Body of pancreas (tissue), 4 donors: ENCODE measurements around the gene PRKAG2. TPM values are rescaled to one million over a fixed set of nuclear protein-coding genes. Genes with fewer than 3 reads are reported as not detected.

ENCODE experiments used
- ATAC-seq: fragments of 150-250 bp; one replicate; pipeline ENCODE4 v1.9.1; 2016
- DNase-seq, 4 donors: peaks; one replicate each; pipeline ENCODE4 v3.0.0-alpha.2; 2019
- H3K27ac ChIP-seq, 4 donors: fragments of 200-600 bp; sonication (generic); 1 replicate in 3 of 4; 2 replicates in 1 of 4; pipeline versions ENCODE4 v1.5.1 to v1.6.1; 2016 to 2019; ENCODE audit warnings: mild to moderate bottlenecking in 1 of 4, mixed read lengths in 1 of 4, moderate library complexity in 1 of 4
- H3K27me3 ChIP-seq, 2 donors: fragments of 200-600 bp; sonication (generic); one replicate each; pipeline ENCODE4 v1.6.0; 2016; ENCODE audit warnings: mild to moderate bottlenecking in 1 of 2
- H3K36me3 ChIP-seq, 2 donors: fragments of 200-600 bp; sonication (generic); replicated peaks in 1 of 2; 2 replicates each; pipeline ENCODE4 v1.5.1; 2016; ENCODE audit warnings: low read depth in 2 of 2; ENCODE audit not compliant: insufficient read depth in 1 of 2
- H3K4me1 ChIP-seq: fragments of 200-600 bp; sonication (generic); one replicate; pipeline ENCODE4 v1.6.0; 2016
- H3K4me3 ChIP-seq, 2 donors: fragments of 200-600 bp; sonication (generic); 1 replicate in 1 of 2; 2 replicates in 1 of 2; pipeline ENCODE4 v1.5.1; 2016 to 2019
- H3K9me3 ChIP-seq, 3 donors: fragments of 200-600 bp; sonication (generic); 1 replicate in 2 of 3; 2 replicates in 1 of 3; pipeline ENCODE4 v1.5.1; 2016
- CTCF ChIP-seq, 7 experiments: fragments of 450-650 bp in 4 of 7; fragments of 200-600 bp in 3 of 7; sonication (generic) in 3 of 7; IDR thresholded peaks; one replicate each; pipeline ENCODE4 v1.5.1; 2016 to 2019; ENCODE audit warnings: antibody characterized with exemption in 7 of 7
- POLR2A ChIP-seq, 3 donors: fragments of 450-650 bp; IDR thresholded peaks; one replicate each; pipeline ENCODE4 v1.6.1; 2016; ENCODE audit warnings: antibody characterized with exemption in 3 of 3, mild to moderate bottlenecking in 2 of 3
- WGBS, 2 donors: methylation state at CpG; one replicate each; pipeline ENCODE4 v1.1.5; 2017; 5-methylcytosine and 5-hydroxymethylcytosine counted together
- intact Hi-C: fragments of 100-400 bp; cut with DNase I; formaldehyde crosslinking; loops from one replicate; pipeline ENCODE4 v1.15.1; 2023
- total RNA-seq, 2 donors: library from RNA; depleted of rRNA; stranded (reverse); fragments of >200 nt; gene quantifications; one replicate each; pipeline ENCODE4 v1.1.0, GENCODE V29; 2016

Gene PRKAG2
- total RNA-seq, 2 donors from 2014 or later: 9.9 to 24.4 TPM

GRCh38 chr7:151924001-151924400 lies 47.1 kb upstream of the PRKAG2 start:
- 88 to 93% methylated on average over 7 to 9 of the region's 9 CpGs for WGBS, 2 donors
- intact Hi-C loops: no loop called here
- peak overlapping the region in 2 of 4 donors; percentile 66 to 82 for H3K27ac ChIP-seq
- H3K27me3 ChIP-seq: no peaks in the 10 kb centered on the region
- H3K4me3 ChIP-seq: no peak overlapping the region
- H3K9me3 ChIP-seq: no peaks in the 10 kb centered on the region
- peaks cover 51% of the 10 kb centered on the region for H3K4me1 ChIP-seq
- TF ChIP-seq POLR2A (IDR thresholded peaks at IDR 0.05): no peak
- no peak for TF ChIP-seq CTCF (IDR thresholded peaks at IDR 0.05)
- ATAC-seq (no peak), DNase-seq (no peak)
- H3K36me3 ChIP-seq: no peaks in the 10 kb centered on the region

GRCh38 chr7:151923097-151923876 lies 46.4 kb upstream of the PRKAG2 start:
- Histone ChIP-seq H3K9me3 (no peaks in the 10 kb centered on the region), H3K27me3 (no peaks in the 10 kb centered on the region), H3K36me3 (no peaks in the 10 kb centered on the region), H3K27ac (peak overlapping the region; percentile 45 to 82 (median 62)), H3K4me1 (peaks cover 54% of the 10 kb centered on the region), H3K4me3 (no peak overlapping the region)
- 35 to 42% methylated on average over 16 of the region's 16 CpGs for WGBS, 2 donors
- peak; percentile 69 for ATAC-seq
- TF ChIP-seq POLR2A (IDR thresholded peaks at IDR 0.05) (peak in 2 of 3 donors; percentile 20 to 49), CTCF (IDR thresholded peaks at IDR 0.05) (no peak)
- peak in 3 of 4 donors; percentile 38 to 79 (median 40) for DNase-seq
- intact Hi-C loops: no loop called here

- Histone ChIP-seq H3K27me3 (no peaks in the 10 kb centered on the region), H3K27ac (no peak overlapping the region), H3K4me3 (no peak overlapping the region), H3K36me3 (no peaks in the 10 kb centered on the region), H3K4me1 (peaks cover 66% of the 10 kb centered on the region), H3K9me3 (no peaks in the 10 kb centered on the region)
- TF ChIP-seq CTCF (IDR thresholded peaks at IDR 0.05) (no peak), POLR2A (IDR thresholded peaks at IDR 0.05) (no peak)
- DNase-seq (no peak), ATAC-seq (no peak)
- WGBS, 2 donors: 92 to 95% methylated on average over 13 of the region's 13 CpGs
- intact Hi-C loops: no loop called here
These were observed 44.5 kb upstream of the PRKAG2 start for GRCh38 chr7:151921451-151921850.

GRCh38 chr7:151920488-151920887 lies 43.6 kb upstream of the PRKAG2 start:
- Histone ChIP-seq H3K9me3 (no peaks in the 10 kb centered on the region), H3K4me3 (no peak overlapping the region), H3K27ac (no peak overlapping the region), H3K27me3 (no peaks in the 10 kb centered on the region), H3K36me3 (no peaks in the 10 kb centered on the region), H3K4me1 (peaks cover 59% of the 10 kb centered on the region)
- no peak for DNase-seq
- TF ChIP-seq CTCF (IDR thresholded peaks at IDR 0.05): no peak
- no peak for TF ChIP-seq POLR2A (IDR thresholded peaks at IDR 0.05)
- 92 to 93% methylated on average over 1 of the region's 1 CpG for WGBS, 2 donors
- ATAC-seq: no peak
- intact Hi-C loops: no loop called here

GRCh38 chr7:151919595-151919994 lies 42.7 kb upstream of the PRKAG2 start:
- H3K27ac ChIP-seq: peak overlapping the region in 3 of 4 donors; percentile 55 to 84 (median 80)
- WGBS, 2 donors: 90 to 94% methylated on average over 6 to 8 of the region's 8 CpGs
- H3K4me3 ChIP-seq: no peak overlapping the region
- ATAC-seq (no peak), DNase-seq (no peak)
- H3K4me1 ChIP-seq: peaks cover 50% of the 10 kb centered on the region
- TF ChIP-seq CTCF (IDR thresholded peaks at IDR 0.05): no peak
- no peak for TF ChIP-seq POLR2A (IDR thresholded peaks at IDR 0.05)
- no peaks in the 10 kb centered on the region for H3K36me3 ChIP-seq
- no peaks in the 10 kb centered on the region for H3K9me3 ChIP-seq
- intact Hi-C loops: no loop called here
- H3K27me3 ChIP-seq: no peaks in the 10 kb centered on the region
